Activated CD4-positive, alpha-beta T cell treated with anti-CD3 and anti-CD28 coated beads, Interleukin-2, amount 10 ng/mL, durations not matched to agents 24 days and 14 days (primary cell): Measurements from ENCODE around the gene GTF2H1. TPM values are rescaled to one million over a fixed set of nuclear protein-coding genes. Genes with fewer than 3 reads are reported as not detected.

Experiments used
- DNase-seq: peaks from one replicate; pipeline ENCODE4 v3.0.0; 2022
- H3K27ac Mint-ChIP-seq: one replicate; pipeline ENCODE4 v1.8.0; 2022; ENCODE audit warnings: mild to moderate bottlenecking, mixed read lengths
- H3K27me3 Mint-ChIP-seq: one replicate; pipeline ENCODE4 v1.8.0; 2022; ENCODE audit warnings: mixed read lengths
- H3K36me3 Mint-ChIP-seq: one replicate; pipeline ENCODE4 v1.8.0; 2022; ENCODE audit warnings: low read depth, mild to moderate bottlenecking, mixed read lengths
- H3K4me1 Mint-ChIP-seq: one replicate; pipeline ENCODE4 v1.8.0; 2021; ENCODE audit warnings: mixed read lengths
- H3K4me3 Mint-ChIP-seq: one replicate; pipeline ENCODE4 v1.8.0; 2022; ENCODE audit warnings: mild to moderate bottlenecking, moderate library complexity, mixed read lengths
- H3K9me3 Mint-ChIP-seq: one replicate; pipeline ENCODE4 v1.8.0; 2021; ENCODE audit warnings: mixed read lengths
- intact Hi-C: fragments of 100-400 bp; cut with micrococcal nuclease; formaldehyde crosslinking; loops from one replicate; pipeline ENCODE4 v1.15.1; 2023
- total RNA-seq: library from RNA; stranded (reverse); gene quantifications from 2 replicates; pipeline ENCODE4 v1.2.3, GENCODE V29; 2022

Gene GTF2H1
- total RNA-seq, 1 donor from 2014 or later: 55.7 TPM

- Mint-ChIP-seq H3K27ac (no peak overlapping the region), H3K4me3 (no peak overlapping the region), H3K27me3 (no peaks in the 10 kb centered on the region)
Observed at GRCh38 chr11:18371279-18371678, 48.9 kb downstream of the GTF2H1 start.

GRCh38 chr11:18372201-18372600, 49.8 kb downstream of the GTF2H1 start:
- H3K36me3 Mint-ChIP-seq: peaks cover 16% of the 10 kb centered on the region
- H3K4me1 Mint-ChIP-seq: peaks cover 6% of the 10 kb centered on the region
- intact Hi-C loops: no loop called here
- H3K4me3 Mint-ChIP-seq: no peak overlapping the region
- DNase-seq: no peak
- H3K27ac Mint-ChIP-seq: no peak overlapping the region
- no peaks in the 10 kb centered on the region for H3K9me3 Mint-ChIP-seq
- H3K27me3 Mint-ChIP-seq: no peaks in the 10 kb centered on the region

More at GRCh38 chr11:18371279-18371678, 48.9 kb downstream of the GTF2H1 start:
- DNase-seq: no peak
- no peaks in the 10 kb centered on the region for H3K9me3 Mint-ChIP-seq
- H3K36me3 Mint-ChIP-seq: peaks cover 22% of the 10 kb centered on the region
- peaks cover 6% of the 10 kb centered on the region for H3K4me1 Mint-ChIP-seq
- intact Hi-C loops: no loop called here

- Mint-ChIP-seq H3K27ac (no peak overlapping the region), H3K9me3 (no peaks in the 10 kb centered on the region), H3K4me1 (peaks cover 3% of the 10 kb centered on the region), H3K36me3 (peaks cover 2% of the 10 kb centered on the region), H3K27me3 (no peaks in the 10 kb centered on the region), H3K4me3 (no peak overlapping the region)
- intact Hi-C loops: no loop called here
- no peak for DNase-seq
Observed at GRCh38 chr11:18374956-18375355, 52.6 kb downstream of the GTF2H1 start.

GRCh38 chr11:18375941-18376340, 53.6 kb downstream of the GTF2H1 start:
- intact Hi-C loops: no loop called here
- Mint-ChIP-seq H3K4me3 (no peak overlapping the region), H3K9me3 (no peaks in the 10 kb centered on the region), H3K27me3 (no peaks in the 10 kb centered on the region), H3K4me1 (peaks cover 2% of the 10 kb centered on the region), H3K36me3 (peaks cover 1% of the 10 kb centered on the region), H3K27ac (no peak overlapping the region)
- no peak for DNase-seq

GRCh38 chr11:18379201-18379600, 56.8 kb downstream of the GTF2H1 start:
- Mint-ChIP-seq H3K4me3 (no peak overlapping the region), H3K36me3 (no peaks in the 10 kb centered on the region), H3K27me3 (no peaks in the 10 kb centered on the region), H3K9me3 (no peaks in the 10 kb centered on the region), H3K4me1 (peaks cover 16% of the 10 kb centered on the region), H3K27ac (no peak overlapping the region)
- DNase-seq: no peak
- intact Hi-C loops: no loop called here

GRCh38 chr11:18383388-18384156, 61.2 kb downstream of the GTF2H1 start:
- peak; percentile 90 for DNase-seq
- Mint-ChIP-seq H3K9me3 (no peaks in the 10 kb centered on the region), H3K27me3 (no peaks in the 10 kb centered on the region), H3K27ac (peak overlapping the region; percentile 100), H3K4me1 (peaks cover 37% of the 10 kb centered on the region), H3K36me3 (no peaks in the 10 kb centered on the region), H3K4me3 (peak overlapping the region; percentile 85)
- intact Hi-C loops: loop anchor here (1.0 to 5.0 kb wide), 3 partner anchors 11 to 371 kb away; partner anchors contain the start of genes GTF2H1, HPS5, LDHA and SERGEF

GRCh38 chr11:18384157-18384641, 61.8 kb downstream of the GTF2H1 start:
- Mint-ChIP-seq H3K4me3 (peak overlapping the region; percentile 85), H3K9me3 (no peaks in the 10 kb centered on the region), H3K27ac (peak overlapping the region; percentile 100), H3K36me3 (no peaks in the 10 kb centered on the region), H3K27me3 (no peaks in the 10 kb centered on the region), H3K4me1 (peaks cover 37% of the 10 kb centered on the region)
- intact Hi-C loops: loop anchor here (1.0 to 5.0 kb wide), 3 partner anchors 10 to 372 kb away; partner anchors contain the start of genes GTF2H1, HPS5, LDHA and SERGEF
- no peak for DNase-seq

GRCh38 chr11:18390088-18390487, 67.7 kb downstream of the GTF2H1 start:
- DNase-seq: no peak
- Mint-ChIP-seq H3K4me3 (no peak overlapping the region), H3K9me3 (no peaks in the 10 kb centered on the region), H3K4me1 (peaks cover 48% of the 10 kb centered on the region), H3K27me3 (no peaks in the 10 kb centered on the region), H3K36me3 (peaks cover 7% of the 10 kb centered on the region), H3K27ac (no peak overlapping the region)
- intact Hi-C loops: loop anchor here (10.0 kb wide), 2 partner anchors 855 to 1115 kb away; partner anchors contain the start of genes E2F8 and NUCB2

- intact Hi-C loops: loop anchor here (10.0 kb wide), 2 partner anchors 852 to 1118 kb away; partner anchors contain the start of genes E2F8 and NUCB2
- no peaks in the 10 kb centered on the region for H3K27me3 Mint-ChIP-seq
- peak overlapping the region; percentile 68 for H3K4me3 Mint-ChIP-seq
- peaks cover 32% of the 10 kb centered on the region for H3K36me3 Mint-ChIP-seq
- H3K27ac Mint-ChIP-seq: peak overlapping the region; percentile 86
- DNase-seq: peak; percentile 71
- H3K4me1 Mint-ChIP-seq: peaks cover 43% of the 10 kb centered on the region
- no peaks in the 10 kb centered on the region for H3K9me3 Mint-ChIP-seq
Observed at GRCh38 chr11:18392434-18393321, 70.3 kb downstream of the GTF2H1 start.

GRCh38 chr11:18393581-18394274, 71.4 kb downstream of the GTF2H1 start:
- Mint-ChIP-seq H3K27me3 (no peaks in the 10 kb centered on the region), H3K4me3 (peak overlapping the region; percentile 97), H3K27ac (peak overlapping the region; percentile 98), H3K9me3 (no peaks in the 10 kb centered on the region), H3K36me3 (peaks cover 41% of the 10 kb centered on the region), H3K4me1 (peaks cover 46% of the 10 kb centered on the region)
- DNase-seq: no peak
- intact Hi-C loops: loop anchor here (1.0 to 10.0 kb wide), 5 partner anchors 9 to 1119 kb away; partner anchors contain the start of genes E2F8, GTF2H1, HPS5 and NUCB2

GRCh38 chr11:18394275-18394927, 72.0 kb downstream of the GTF2H1 start, which contains the start of gene LDHA:
Gene LDHA (plus strand): TSS chr11:18394563. CDS start chr11:18396843, 2,280 bp downstream.
- no peaks in the 10 kb centered on the region for H3K9me3 Mint-ChIP-seq
- H3K36me3 Mint-ChIP-seq: peaks cover 48% of the 10 kb centered on the region
- peak within 1 kb of the TSS; percentile 98 for H3K27ac Mint-ChIP-seq
- H3K4me3 Mint-ChIP-seq: peak within 1 kb of the TSS; percentile 97
- H3K27me3 Mint-ChIP-seq: no peaks in the 10 kb centered on the region
- intact Hi-C loops: loop anchor here (1.0 to 10.0 kb wide), 5 partner anchors 10 to 1120 kb away; partner anchors contain the start of genes E2F8, GTF2H1, HPS5 and NUCB2
- peak; percentile 99 for DNase-seq
- peaks cover 52% of the 10 kb centered on the region for H3K4me1 Mint-ChIP-seq

- DNase-seq: peak; percentile 73
- intact Hi-C loops: loop anchor here (1.0 to 10.0 kb wide), 8 partner anchors 11 to 1120 kb away; partner anchors contain the start of genes E2F8, GTF2H1, HPS5 and NUCB2
- H3K27ac Mint-ChIP-seq: peak overlapping the region; percentile 98
- H3K9me3 Mint-ChIP-seq: no peaks in the 10 kb centered on the region
- peaks cover 55% of the 10 kb centered on the region for H3K36me3 Mint-ChIP-seq
- H3K4me3 Mint-ChIP-seq: peak overlapping the region; percentile 97
- no peaks in the 10 kb centered on the region for H3K27me3 Mint-ChIP-seq
- H3K4me1 Mint-ChIP-seq: peaks cover 52% of the 10 kb centered on the region
Observed at GRCh38 chr11:18394928-18395734, 72.8 kb downstream of the GTF2H1 start.
